Measurements from ENCODE around the gene TRIM34.
"Not testable (repeated sequence)": the region's sequence is repeated elsewhere in the genome, so short reads cannot be mapped to it uniquely, and the experiment has no call there.

Gene TRIM34

DNA sequence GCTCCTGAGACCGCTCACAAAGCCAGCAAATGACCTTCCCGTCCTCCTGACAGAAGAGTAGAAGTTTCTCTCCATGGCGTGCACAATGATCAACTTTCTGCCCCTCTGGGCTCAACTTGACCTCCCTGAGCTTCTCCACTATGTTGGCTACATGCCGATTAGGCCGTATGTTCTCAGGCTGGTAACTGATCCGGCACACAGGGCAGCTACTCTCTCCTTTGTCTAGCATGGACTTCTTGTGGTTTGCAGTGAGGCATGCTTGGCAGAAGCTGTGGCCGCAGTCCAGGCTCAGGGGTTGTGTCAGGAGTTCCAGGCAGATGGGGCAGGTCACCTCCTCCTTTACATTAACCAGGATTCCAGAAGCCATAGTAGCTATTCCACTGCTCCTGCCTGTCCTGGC is 55.0 kb downstream of the TRIM34 start:
- no peak for DNase-seq (ENCODE audit: low read depth, low spot score)
- H3K4me3 ChIP-seq (ENCODE audit: low read length) = no peak overlapping the region

DNA sequence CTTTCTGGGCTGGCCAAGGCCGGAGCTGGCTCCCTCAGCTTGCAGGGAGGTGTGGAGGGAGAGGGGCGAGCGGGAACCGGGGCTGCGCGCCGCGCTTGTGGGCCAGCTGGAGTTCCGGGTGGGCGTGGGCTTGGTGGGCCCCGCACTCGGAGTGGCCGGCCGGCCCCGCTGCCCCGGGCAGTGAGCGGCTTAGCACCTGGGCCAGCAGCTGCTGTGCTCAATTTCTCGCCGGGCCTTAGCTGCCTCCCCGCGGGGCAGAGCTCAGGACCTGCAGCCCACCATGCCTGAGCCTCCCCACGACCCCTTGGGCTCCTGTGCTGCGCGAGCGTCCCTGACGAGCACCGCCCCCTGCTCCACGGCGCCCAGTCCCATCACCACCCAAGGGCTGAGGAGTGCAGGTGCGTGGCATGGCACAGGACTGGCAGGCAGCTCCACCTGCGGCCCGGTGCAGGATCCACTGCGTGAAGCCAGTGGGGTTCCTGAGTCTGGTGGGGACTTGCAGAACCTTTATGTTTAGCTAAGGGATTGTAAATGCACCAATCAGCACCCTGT is 58.2 kb downstream of the TRIM34 start:
- H3K4me3 ChIP-seq (ENCODE audit: low read length); DNase-seq (ENCODE audit: low read depth, low spot score): not testable (repeated sequence)

DNA sequence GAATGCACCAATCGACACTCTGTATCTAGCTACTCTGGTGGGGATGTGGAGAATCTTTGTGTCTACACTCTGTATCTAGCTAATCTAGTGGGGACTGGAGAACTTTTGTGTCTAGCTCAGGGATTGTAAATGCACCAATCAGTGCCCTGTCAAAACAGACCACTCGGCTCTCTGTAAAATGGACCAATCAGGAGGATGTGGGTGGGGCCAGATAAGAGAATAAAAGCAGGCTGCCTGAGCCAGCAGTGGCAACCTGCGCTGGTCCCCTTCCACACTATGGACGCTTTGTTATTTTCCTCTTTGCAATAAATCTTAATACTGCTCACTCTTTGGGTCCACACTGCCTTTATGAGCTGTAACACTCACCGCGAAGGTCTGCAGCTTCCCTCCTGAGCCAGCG is 58.8 kb downstream of the TRIM34 start:
- not testable (repeated sequence) for DNase-seq (ENCODE audit: low read depth, low spot score); H3K4me3 ChIP-seq (ENCODE audit: low read length)

DNA sequence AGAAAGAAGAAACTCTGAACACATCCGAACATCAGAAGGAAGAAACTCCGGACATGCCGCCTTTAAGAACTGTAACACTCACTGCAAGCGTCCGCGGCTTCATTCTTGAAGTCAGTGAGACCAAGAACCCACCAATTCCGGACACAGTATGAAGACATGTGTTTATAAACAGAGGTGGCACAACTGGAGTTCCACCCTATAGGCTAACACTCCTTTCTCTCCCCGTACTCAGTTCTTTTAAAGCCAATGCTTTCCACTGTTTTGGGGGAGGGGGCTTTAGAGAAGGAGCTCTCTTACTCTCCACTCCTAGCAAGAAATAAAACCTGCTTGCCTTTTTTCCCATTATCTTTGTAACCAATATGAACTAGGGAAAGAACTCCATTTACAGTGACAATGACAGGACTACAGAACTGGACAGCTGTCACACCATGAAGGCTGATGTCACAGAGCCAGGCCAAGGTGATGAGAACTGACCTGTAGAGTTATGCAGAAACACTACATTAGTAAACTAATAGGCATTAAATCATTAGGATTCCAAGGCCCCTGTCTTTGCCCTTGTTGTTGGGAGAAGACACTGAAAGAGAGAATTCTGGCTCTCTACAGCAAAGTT is 59.3 kb downstream of the TRIM34 start:
- DNase-seq (ENCODE audit: low read depth, low spot score) = no peak
- H3K4me3 ChIP-seq (ENCODE audit: low read length) = peak overlapping the region; percentile 80

DNA sequence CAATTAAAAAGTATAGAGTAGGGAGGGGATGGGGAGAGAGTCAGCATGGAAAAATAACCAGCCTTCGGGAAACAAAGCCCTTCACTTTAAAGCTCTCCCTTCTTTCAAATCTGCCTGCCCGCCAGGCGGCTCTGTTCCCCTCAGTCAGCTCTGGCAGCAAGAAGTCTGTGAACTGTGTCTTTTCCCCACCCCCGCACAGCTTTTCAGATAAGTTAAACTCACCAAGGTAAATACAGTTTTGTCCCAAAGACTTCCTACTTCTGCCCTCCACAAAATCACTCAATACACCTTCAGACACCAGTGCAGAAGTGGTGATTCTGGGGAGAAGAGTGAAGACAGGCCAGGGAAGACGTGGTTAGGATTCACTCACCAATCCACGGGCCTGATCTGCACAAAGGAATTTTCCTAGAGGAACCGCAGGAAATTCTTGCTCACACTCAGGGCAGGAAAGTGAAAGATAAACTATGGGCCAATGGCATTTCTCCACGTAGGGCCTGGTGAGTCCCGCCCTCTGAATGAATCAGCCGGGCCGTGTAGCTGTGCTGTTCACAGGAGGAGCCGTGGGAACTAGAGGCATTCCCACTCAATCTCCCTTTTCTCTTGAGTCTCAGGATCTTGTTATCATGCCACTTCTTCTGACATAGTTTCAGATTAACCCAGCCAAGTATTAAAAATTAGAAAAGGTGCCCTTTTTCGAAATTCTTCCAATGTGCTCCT is 60.0 kb downstream of the TRIM34 start, which contains the start of gene TRIM5:
Gene TRIM5, minus strand, starts transcription at position 429 of the 717 bp plus-strand sequence. CDS start 4,897 bp downstream, outside the sequence.
- DNase-seq (ENCODE audit: low read depth, low spot score) = peak; percentile 67

DNA sequence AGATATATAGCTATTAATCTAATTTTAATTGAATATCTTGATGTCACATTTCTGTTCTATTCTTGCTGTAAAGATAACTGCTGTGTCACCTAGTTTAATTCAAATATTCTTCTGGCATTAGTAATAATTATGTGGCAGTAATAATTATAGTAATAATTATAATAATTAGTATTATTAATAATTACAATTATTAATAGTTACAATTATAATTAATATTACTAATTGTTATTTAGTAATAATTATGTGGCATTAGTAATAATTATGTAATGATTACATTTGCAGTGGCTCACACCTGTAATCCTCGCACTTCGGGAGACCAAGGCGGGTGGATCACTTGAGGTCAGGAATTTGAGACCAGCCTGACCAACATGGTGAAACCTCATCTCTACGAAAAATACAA is 61.6 kb downstream of the TRIM34 start:
- no peak for DNase-seq (ENCODE audit: low read depth, low spot score)
- no peak overlapping the region for H3K4me3 ChIP-seq (ENCODE audit: low read length)

More for the DNA sequence above, 60.0 kb downstream of the TRIM34 start, which contains the start of gene TRIM5:
- H3K4me3 ChIP-seq (ENCODE audit: low read length) = peak within 1 kb of the TSS; percentile 80

DNA sequence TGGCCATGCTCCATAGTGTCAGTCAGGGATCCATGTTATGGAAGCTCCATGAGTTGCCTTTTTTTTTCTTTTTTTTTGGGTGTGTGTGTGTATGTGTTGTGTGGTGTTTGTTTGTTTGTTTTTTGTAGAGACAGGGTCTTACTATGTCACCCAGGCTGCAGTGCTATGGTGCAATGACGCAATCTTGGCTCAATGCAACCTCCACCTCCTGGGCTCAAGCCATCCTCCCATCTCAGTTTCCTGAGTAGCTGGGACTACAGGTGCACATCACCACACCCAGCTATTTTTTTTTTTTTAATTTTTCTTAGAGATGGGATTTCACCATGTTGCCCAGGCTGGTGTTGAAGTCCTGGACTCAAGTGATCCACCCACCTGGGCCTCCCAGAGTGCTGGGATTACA is 63.7 kb downstream of the TRIM34 start:
- H3K4me3 ChIP-seq (ENCODE audit: low read length) = no peak overlapping the region
- DNase-seq (ENCODE audit: low read depth, low spot score) = no peak

DNA sequence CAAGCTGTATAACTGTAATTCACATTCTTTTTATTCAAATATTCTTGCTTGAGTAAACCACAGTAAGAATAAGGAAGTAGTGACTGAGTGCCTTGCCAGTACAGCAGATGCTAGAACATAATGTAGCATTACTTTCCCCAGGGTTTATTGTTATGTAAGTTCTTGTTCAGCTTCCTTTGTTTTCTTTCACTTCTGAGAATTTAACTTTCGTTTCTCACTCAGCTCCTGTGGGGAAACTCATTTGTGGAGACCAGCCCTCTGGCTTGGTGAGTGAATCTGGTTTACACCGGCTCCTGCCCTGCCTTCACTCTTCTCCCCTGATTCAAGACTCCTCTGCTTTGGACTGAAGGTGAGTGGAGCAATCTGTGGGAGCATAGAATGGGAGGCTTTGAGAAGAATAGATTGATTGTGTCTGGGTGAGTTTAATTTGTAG is 64.8 kb downstream of the TRIM34 start, which contains the start of gene TRIM22:
Gene TRIM22, plus strand, starts transcription at position 240 of the 433 bp plus-strand sequence. CDS start 6,443 bp downstream, outside the sequence.
- no peak within 1 kb of the TSS for H3K4me3 ChIP-seq (ENCODE audit: low read length)

DNA sequence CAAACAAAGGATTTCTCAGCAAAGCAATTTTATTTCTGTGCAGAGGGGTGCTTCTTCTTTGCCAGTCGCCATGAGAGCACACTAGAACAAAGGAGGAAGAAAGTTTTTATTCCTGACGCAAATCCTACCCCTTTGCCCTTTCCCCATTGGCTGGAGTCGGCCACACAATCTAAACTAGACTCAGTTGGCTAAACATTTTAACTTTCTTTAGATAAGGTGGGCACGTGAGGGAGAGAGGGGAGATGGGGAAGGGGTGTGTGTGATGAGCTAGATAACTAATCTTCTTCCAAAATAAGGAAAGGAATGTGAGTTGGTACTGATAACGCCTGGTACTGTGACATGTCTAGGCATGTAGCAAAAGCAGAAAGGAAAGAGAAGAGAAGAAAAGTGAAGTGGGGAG is 65.4 kb downstream of the TRIM34 start:
- no peak overlapping the region for H3K4me3 ChIP-seq (ENCODE audit: low read length)
- DNase-seq (ENCODE audit: low read depth, low spot score) = no peak

More for the DNA sequence above, 64.8 kb downstream of the TRIM34 start, which contains the start of gene TRIM22:
- no peak for DNase-seq (ENCODE audit: low read depth, low spot score)

DNA sequence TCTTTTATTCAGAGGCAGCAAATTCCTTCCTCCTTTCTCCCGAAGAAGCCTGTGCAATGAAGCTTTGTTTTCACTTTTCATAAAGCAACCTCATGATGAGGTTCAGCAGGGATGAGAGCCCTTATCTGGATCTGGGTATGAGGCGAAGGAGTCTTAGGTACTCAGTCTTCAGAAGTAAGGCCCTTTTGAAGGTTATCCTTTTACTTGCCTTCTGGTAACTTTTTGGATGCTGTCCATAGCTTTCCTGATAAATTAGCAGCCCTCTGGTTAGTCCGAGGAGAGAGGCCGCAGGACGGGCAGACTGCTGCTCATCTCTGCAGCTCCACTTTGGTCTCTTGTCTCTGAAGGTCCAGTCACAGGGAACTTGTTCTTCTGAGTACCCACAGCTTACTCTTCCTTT is 65.9 kb downstream of the TRIM34 start:
- DNase-seq (ENCODE audit: low read depth, low spot score) = no peak
- H3K4me3 ChIP-seq (ENCODE audit: low read length) = no peak overlapping the region

DNA sequence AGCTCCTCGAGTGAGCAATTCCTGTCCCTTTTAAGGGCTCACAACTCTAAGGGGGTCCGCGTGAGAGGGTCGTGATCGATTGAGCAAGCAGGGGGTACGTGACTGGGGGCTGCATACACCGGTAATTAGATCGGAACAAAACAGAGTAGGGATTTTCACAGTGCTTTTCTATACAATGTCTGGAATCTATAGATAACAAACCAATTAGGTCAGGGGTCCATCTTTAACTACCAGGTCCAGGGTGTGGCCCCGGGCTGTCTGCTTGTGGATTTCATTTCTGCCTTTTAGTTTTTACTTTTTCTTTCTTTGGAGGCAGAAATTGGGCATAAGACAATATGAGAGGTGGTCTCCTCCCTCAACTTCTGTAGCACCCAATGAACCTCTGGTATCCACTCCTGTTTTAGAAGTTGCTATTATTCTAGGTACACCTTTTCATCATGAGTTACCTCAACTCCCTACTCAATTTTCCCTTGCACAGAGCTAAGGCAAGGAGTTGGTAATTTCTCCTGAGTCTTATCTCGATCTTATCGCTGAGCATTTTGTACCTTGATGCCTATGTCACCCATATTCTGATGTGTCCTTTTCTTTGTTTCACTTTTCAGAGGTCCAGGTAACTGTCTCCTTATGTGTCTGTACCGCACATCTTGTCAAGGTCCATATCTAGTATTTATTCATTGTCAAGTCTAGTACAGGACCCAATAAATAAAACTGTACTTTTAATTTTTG is 66.6 kb downstream of the TRIM34 start:
- not testable (repeated sequence) for H3K4me3 ChIP-seq (ENCODE audit: low read length)

DNA sequence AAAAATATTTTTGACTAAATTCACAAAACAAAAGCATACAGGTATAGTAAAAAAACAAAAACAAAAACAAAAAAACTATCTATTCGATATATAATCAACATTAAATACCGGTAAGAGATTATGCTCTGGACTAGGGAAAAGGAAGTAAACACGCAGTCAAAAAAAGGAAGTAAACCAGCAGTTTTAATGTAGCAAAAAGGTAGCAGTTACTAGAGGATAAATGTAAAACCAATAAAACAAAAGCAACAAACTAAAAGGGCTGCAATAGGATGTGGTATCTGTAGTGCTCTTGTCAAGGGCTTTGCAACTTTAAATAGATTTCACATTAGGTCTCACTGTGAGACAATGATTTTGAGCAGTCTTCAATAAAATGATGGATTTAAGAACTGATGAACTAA is 67.2 kb downstream of the TRIM34 start:
- no peak overlapping the region for H3K4me3 ChIP-seq (ENCODE audit: low read length)
- DNase-seq (ENCODE audit: low read depth, low spot score) = no peak

More for the DNA sequence above, 66.6 kb downstream of the TRIM34 start:
- DNase-seq (ENCODE audit: low read depth, low spot score) = not testable (repeated sequence)

Measured in Jurkat, Clone E6-1 (cell line).